ENCODE results near the gene GXYLT2.
"Not testable (repeated sequence)": the region's sequence is repeated elsewhere in the genome, so short reads cannot be mapped to it uniquely, and the experiment has no call there.

Gene GXYLT2

DNA sequence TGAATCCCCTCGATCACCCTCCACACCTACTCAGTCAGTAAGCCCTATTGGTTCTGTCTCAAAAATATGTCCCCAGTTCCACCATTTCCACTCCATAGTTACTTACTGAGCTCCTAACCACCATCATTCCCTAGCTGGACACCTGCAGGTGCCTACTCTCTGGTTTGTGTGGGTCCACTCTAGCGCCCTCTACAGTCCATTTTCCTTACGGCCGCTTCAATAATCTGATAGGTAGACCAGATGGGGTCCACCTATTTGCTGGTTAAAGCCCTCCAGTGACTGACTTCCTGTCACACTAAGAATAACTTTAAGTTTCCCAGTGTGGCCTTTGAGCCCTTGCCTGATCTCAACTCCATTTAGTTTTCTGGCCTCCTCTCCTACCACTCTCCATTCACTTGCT is 5.0 kb downstream of the GXYLT2 start:
- DNase-seq (ENCODE audit: low read depth), result no peak

DNA sequence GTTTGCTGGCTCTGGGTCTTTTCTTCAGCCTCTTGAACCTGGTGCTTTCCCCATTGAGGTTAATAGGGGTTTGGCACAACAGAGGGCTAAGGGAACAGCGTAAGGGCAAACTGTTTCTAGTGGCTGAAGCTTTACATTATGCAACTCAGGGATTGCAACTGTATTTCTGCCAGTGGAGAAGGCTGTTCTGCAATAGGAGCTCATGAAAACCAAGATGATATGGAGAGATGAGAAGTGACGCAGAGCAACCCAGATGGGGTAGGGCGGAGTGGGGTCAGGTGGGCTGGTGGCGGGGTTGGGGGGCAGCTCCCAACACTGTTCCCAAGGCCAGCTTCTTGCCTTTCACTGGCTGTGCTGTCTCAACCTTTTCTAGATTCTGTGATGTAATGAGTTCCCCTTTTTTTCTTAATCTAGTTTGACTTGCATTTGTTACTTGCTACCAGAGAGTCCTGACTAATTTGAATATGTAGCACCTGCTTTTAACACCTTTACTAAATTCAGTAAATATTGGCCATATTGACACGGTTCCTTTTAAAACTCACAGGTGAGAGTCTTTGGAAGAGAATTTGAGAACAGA is 7.2 kb downstream of the GXYLT2 start:
- no peak for DNase-seq (ENCODE audit: low read depth)

DNA sequence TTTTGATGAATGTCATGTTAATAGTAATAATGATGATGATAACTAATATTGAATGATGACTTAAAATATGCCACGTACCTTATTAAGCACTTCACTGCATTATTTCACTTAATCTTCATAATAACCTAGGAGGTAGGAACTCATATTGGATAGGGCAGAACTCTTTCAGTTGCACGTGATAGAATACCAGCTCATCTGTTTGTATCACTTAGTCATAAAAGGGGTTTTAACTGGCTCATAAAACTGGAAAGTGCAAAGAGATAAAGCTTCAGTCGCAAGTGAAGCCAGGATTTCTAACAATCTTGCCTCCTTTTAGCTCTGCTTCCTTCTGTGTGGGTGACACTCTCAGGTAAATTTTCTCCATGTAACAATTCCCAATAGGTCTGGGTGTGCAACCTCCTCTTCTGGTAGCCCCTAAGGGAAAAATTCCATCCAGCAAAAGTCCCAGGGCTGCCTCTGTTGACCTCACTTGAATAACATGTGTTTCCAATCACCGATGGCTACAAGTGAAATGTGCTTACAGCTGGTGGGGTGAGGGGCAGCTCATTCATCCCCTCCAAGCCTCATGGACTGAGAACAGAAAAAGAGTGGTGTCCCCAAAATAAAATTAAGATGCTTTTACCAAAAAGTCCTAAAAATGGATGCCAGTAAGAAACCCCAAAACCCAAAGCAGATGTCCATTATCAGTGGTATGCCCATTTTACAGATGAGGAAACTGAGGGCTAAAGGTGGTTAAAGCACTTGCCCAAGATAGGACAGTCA is 9.3 kb downstream of the GXYLT2 start:
- no peak for DNase-seq (ENCODE audit: low read depth)

DNA sequence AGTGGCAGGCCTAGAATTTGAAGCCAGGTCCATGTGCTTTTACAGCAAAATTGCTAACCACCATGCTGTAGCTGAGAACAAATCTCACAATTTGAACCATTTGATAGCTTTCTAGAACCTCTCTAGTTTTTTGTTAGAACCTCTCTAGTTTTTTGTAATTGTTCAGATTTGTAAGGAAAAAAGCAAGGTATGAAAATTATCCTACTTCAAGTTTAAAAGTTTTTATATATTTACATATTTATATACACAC is 9.8 kb downstream of the GXYLT2 start:
- no peak for DNase-seq (ENCODE audit: low read depth)

DNA sequence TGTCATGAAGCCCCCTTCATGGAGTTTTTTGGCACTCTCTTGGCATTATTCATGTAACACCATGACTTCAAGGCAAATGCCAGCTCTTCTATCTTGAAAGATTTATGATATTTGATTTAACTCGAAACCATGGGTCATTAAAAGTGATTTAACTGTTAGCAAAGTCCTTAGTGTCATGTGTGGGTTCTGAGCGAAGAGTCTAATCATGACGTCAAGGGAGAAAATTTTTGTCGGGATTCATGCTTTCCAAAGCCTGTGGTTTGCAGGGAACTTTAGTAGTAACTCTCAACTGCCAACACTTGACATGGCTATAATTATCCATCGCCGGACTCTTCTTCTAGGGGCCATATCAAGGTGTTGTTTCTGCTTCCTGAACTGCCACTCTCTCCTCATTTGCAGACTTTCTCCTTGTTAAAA is 11.5 kb downstream of the GXYLT2 start:
- DNase-seq (ENCODE audit: low read depth), result no peak

DNA sequence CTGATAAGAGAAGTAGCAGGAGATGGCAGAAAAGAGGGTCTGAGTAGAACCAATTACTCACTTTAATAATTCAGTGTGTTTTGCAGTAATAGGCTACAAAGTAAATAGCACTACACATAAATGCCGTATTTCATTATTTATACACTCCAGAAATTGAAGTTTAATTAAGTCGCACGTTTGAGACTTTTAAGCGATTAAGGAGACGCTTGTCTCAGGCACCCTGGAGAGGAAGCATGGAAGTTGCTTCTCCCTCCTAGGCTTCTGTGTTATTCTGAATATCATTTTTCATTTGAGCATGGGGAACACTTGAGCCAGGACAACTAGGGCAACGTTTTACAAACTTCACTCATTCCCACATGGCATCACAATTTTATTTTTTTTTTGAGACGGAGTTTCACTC is 12.2 kb downstream of the GXYLT2 start:
- DNase-seq (ENCODE audit: low read depth), result no peak

DNA sequence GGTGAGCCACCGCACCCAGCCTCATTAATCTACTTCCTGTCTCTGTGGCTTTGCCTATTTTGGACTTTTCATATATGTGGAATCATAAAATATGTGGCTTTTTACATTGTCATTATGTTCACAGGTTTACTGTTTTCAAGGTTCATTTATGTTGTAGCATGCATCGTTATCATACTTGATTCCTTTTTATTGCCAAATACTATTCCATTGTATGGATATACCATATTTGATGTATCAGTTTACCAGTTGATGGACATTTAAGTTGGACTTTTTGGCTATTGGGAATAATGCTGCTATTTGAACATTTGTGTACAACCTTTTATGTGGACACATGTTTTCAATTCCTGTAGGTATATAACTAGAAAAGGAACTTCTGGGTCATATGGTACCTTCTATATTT is 14.0 kb downstream of the GXYLT2 start:
- DNase-seq (ENCODE audit: low read depth), result no peak

DNA sequence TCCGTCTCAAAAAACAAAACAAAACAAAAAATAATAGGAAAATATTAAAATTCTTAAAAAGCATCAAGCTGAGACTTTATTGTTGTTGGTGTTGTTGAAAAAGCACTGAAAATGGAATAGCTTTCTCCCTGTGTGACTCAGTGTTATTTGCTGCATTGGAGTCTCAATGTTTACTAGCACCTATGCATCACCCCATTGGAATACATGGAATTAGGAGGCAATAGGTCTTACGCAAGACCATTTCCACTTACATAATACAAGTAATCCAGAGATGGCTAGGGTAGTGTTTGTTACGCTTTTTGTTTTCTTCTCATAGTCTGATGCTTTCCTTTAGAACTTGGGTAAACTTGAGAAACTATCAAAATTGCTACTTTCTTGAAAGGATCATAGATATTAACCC is 15.2 kb downstream of the GXYLT2 start:
- DNase-seq (ENCODE audit: low read depth), result no peak

DNA sequence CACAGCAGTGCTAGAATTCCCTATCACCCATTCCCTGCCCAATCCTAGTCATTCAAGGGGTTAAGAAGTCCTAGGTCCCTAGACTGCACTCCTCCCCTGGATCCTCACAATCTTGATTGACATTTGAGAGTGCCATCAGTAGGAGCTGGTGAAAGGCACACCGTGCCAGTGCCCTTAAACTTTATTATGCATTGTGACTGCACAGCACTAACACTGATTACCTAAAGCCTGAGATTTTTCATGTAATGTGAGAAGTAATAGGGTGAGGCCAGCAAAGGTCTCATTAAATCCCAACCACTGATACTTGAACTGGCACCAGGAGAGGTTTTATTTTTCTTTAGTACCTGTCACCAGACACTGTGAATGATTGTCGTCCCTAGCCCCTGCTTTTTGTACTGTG is 16.3 kb downstream of the GXYLT2 start:
- no peak for DNase-seq (ENCODE audit: low read depth)

DNA sequence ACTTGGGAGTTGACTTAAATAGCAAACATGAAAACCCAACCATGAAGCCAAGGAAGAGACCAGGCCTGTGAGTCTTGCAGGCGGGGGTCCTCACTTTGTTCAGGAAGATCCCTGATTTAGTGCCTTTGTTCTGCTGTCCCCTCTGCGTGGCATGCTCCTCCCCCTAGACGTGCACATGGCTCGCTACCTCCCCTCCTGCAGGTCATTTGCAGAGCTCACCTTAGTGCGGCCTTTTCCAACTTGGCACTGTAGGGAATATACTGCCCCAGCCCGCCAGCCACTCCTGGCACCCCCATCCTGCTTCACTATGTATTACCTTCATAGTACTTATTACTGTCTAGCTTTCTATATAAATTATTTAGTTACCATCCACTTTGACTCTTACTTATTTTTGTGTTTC is 18.3 kb downstream of the GXYLT2 start:
- no peak for DNase-seq (ENCODE audit: low read depth)

DNA sequence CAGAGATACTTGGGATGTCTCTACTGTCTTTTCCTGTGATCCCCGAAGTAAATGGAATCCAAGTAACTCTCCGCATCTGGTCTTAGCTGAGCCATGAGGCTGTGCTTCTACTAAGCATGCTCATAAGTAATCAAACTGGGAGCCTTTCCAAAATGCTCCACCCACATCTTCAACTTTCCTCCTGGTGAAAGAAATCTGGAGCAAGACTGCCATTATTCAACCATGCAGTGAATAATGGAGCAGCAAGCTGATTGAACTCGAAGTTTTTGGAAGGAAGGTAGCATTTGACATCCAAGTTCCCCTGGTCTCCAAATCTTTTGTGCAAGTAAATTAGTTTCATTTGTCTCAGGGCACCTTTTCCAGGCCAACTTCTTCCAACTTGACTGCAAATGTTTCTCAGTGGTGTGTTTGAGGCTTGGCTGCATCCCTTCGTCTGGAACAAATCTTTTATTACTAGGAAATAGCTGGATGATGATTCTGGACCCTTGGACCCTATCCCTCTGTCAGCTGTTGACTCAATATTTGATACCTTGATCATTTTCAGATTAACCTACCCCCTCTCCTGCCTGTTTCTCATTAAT is 19.4 kb downstream of the GXYLT2 start:
- DNase-seq (ENCODE audit: low read depth), result no peak

DNA sequence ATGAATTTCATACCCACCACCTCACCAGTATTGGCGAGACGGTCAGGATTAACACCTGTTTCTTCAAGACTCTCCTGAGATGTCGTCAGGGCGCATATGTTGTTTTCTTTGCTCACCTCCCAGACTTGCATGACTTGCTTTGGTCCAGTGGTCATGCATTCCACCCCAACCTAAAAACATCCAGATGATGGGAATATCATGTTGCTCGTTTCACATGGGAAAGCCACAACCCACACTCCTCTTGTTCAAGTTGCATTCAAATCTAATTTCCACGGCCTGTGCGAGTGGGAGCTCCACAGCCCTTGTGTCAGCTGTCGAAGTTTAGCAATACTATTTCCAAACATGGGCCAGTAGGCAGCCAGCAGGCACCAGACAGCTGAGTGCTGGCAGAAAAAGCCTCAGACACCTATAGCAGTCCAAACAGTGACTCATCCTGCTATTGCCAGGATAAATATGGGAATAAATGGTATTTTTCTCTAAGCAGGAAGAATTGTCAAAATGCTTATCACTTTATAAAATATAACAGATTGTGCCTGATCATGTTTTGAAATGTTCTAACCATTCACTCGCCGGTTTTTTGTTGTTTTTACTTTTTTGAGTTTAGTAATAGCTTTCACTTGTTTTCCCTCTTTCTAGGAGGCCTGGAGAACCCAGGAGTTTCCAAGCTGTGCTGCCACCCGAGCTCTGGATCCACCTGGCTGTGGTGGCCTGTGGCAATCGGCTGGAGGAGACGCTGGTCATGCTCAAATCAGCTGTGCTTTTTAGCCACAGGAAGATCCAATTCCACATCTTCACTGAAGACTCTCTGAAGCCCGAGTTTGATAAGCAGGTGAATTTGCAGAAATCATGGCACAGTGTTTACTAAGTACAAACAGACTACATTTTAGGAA is 20.1 kb downstream of the GXYLT2 start:
- no peak for DNase-seq (ENCODE audit: low read depth)

DNA sequence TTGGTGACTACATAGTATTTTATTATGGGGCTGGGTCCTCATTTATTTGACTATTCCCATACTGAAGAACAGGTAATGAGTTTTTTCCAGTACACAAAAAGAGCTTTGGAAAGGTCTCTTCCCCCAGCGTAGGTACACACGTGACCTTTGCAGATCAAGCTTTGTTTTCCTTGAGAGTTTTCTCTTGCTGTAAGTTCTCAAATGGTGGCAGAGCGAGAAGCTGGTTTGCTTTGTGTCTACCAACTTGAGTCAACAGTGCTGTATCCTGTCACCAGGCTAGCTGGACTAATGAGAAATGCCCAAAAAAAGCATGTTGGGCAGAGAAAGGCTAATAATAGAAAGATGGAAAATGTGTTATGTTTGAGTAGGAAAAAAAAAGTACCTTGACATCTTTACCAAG is 21.7 kb downstream of the GXYLT2 start:
- no peak for DNase-seq (ENCODE audit: low read depth)

DNA sequence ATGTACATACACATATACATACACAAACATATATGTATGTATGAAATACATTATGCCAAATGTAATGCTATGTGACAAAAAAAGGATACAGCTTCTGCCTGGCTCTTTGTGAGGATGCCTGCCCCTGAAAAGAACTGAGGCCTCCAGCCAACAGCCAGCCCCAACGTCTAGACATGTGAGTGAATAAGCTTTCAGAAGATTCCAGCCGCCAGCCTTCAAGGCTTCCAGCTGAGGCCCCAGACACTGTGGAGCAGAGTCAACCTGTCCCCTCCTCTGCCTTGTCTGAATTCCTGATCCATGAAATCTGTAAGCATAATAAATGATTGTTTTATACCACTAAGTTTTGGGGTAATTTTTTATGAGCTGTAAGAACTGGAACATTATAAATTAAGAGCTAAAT is 24.7 kb downstream of the GXYLT2 start:
- DNase-seq (ENCODE audit: low read depth), result no peak

DNA sequence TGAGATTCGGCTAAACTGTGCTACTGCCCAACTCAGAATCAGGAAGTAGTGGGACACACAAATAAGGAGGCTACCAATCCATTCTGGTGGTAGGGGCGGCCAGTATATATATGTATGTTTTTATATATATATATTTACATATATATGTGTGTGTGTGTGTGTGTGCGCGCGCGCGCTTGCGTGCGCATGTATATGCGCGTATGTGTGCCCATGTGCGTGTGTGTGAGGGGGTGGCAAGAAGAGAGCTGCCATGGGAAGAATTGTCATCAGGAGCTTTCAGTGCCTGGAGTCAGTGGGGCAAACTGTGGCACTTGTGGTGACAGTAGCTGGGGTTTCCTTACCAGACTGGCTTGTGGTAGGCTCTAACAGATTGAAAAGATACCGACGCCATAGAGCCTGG is 26.5 kb downstream of the GXYLT2 start:
- DNase-seq (ENCODE audit: low read depth), result no peak

DNA sequence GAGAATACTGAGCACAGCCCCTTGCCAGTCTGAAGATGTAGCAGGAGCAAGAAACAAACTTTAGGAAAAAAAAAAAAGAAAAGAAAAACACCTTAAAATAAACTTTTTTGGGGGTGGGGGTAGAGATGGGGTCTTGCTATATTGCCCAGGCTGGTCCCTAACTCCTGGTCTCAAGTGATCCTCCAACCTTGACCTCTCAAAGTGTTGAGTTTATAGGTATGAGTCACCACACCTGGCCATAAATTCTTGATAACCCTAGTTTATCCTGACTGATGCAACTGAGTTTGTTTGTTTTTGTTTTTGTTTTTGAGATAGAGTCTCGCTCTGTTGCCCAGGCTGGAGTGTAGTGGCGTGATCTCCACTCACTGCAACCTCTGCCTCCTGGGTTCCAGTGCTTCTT is 28.4 kb downstream of the GXYLT2 start:
- no peak for DNase-seq (ENCODE audit: low read depth)

DNA sequence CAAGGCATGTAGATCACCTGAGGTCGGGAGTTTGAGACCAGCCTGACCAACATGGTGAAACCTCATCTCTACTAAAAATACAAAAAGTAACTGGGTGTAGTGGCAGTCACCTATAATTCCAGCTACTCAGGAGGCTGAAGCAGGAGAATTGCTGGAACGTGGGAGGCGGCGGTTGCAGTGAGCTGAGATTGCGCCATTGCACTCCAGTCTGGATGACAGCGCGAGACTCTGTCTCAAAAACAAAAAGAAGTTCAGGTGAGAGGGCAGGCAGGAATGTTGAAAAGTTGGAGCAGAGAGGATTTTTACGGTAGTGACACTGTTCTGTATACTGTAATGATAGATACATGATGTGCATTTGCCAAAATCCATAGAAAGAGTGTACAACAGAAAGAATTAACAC is 31.7 kb downstream of the GXYLT2 start:
- DNase-seq (ENCODE audit: low read depth), result no peak

DNA sequence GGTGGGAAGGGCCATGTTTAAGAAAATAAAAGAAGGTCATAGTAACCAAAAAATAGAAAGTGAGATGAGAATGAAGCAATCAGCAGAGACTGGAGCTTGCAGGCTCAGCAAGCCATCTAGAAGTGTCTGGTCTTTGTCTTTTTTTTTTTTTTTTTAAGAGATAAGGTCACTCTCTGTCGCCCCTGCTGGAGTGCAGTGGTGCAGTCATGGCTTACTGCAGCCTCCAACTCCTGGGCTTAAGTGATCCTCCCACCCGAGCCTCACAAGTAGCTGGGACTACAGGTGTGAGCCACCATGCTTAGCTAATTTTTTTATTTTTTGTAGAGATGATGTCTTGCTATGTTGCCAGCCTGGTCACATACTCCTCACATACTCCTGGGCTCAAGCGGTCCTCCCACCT is 36.2 kb downstream of the GXYLT2 start:
- DNase-seq (ENCODE audit: low read depth), result no peak

DNA sequence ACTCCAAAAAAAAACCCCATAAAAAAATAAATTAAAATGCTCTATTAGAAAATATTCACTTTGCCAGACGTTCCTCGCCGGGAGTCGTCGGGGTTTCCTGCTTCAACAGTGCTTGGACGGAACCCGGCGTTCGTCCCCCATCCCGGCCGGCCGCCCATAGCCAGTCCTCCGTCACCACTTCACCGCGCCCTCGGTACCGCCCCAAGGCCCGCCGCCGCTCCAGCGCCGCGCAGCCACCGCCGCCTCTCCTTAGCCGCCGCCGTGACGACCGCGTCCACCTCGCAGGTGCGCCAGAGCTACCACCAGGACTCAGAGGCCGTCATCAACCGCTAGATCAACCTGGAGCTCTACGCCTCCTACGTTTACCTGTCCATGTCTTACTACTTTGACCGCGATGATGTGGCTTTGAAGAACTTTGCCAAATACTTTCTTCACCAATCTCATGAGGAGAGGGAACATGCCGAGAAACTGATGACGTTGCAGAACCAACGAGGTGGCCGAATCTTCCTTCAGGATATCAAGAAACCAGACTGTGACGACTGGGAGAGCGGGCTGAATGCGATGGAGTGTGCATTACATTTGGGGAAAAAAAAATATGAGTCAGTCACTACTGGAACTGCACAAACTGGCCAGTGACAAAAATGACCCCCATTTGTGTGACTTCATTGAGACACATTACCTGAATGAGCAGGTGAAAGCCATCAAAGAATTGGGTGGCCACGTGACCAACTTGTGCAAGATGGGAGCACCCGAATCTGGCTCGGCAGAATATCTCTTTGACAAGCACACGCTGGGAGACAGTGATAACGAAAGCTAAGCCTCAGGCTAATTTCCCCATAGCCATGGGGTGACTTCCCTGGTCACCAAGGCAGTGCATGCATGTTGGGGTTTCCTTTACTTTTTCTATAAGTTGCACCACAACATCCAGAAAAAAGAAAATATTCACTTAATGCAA is 41.2 kb downstream of the GXYLT2 start:
- not testable (repeated sequence) for DNase-seq (ENCODE audit: low read depth)

DNA sequence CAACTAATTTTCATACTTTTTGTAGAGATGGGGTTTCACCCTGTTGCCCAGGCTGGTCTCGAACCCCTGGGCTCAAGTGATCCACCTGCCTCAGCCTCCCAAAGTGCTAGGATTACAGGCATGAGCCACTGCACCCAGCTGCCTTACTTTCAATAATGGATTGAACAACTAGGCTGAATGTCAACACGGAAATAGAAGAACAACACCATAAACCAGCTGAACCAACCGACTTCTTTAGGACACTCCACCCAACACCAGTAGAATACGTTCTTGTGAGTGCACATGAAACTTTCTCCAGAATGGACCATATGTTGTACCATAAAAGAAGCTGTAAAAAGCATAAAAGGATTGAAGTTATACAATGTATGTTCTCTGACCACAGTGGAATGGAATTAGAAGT is 42.9 kb downstream of the GXYLT2 start:
- DNase-seq (ENCODE audit: low read depth), result no peak

DNA sequence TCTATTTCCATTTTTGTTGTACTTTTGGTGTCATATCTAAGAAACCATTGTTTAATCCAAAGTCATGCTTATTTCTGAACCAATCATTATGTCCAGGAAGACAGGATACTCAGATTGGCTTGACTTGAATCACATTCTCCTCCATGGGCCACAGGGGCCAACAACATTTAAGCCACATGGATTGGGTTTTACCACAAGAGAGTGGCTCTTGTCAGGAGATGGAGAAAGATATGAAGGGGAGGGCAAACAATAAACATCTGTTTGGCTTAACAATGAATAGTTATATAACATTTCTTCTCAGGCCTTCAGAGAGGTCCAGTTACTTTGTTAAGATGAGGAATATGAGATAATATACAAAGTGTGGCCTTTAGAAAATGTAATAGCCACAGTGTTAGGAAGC is 44.6 kb downstream of the GXYLT2 start:
- no peak for DNase-seq (ENCODE audit: low read depth)

All from activated gamma-delta T cell treated with anti-CD3 and anti-CD28 coated beads, Interleukin-2, amount 50 U/mL, for 16 hours (primary cell).